Thoracic aorta (tissue), 2 donors: ENCODE data around the gene LAMP1. TPM values are rescaled to one million over a fixed set of nuclear protein-coding genes. Genes with fewer than 3 reads are reported as not detected.
A peak's percentile ranks its signal among the peaks of the same experiment; 100 is the strongest.
"Not testable (repeated sequence)": the region's sequence is repeated elsewhere in the genome, so short reads cannot be mapped to it uniquely, and the experiment has no call there.

Experiments
- ATAC-seq: fragments of 150-250 bp; one replicate; pipeline ENCODE4 v1.8.0; 2017; ENCODE audit warnings: low read depth; ENCODE audit not compliant: insufficient number of reproducible peaks, low FRiP score
- DNase-seq: peaks from one replicate; pipeline ENCODE4 v3.0.0-alpha.2; 2020; ENCODE audit warnings: low spot score
- H3K27ac ChIP-seq, 2 donors: fragments of 200-600 bp; sonication (generic); 1 replicate in 1 of 2; 2 replicates in 1 of 2; pipeline ENCODE4 v1.5.1; 2016; ENCODE audit warnings: mild to moderate bottlenecking in 2 of 2, moderate library complexity in 2 of 2
- H3K27me3 ChIP-seq: fragments of 200-600 bp; sonication (generic); replicated peaks from 2 replicates; pipeline ENCODE4 v1.6.0; 2016; ENCODE audit warnings: mild to moderate bottlenecking; ENCODE audit not compliant: insufficient read depth
- H3K36me3 ChIP-seq: fragments of 200-600 bp; sonication (generic); one replicate; pipeline ENCODE4 v1.5.1; 2016
- H3K4me1 ChIP-seq, 2 donors: fragments of 200-600 bp; sonication (generic); 1 replicate in 1 of 2; 2 replicates in 1 of 2; pipeline versions ENCODE4 v1.5.1 to v1.6.0; 2016; ENCODE audit warnings: low read depth in 2 of 2, mild to moderate bottlenecking in 1 of 2; ENCODE audit not compliant: control insufficient read depth in 1 of 2
- H3K4me3 ChIP-seq: fragments of 200-600 bp; sonication (generic); 2 replicates; pipeline ENCODE4 v1.5.1; 2016; ENCODE audit warnings: mild to moderate bottlenecking
- H3K9me3 ChIP-seq: fragments of 200-600 bp; sonication (generic); 2 replicates; pipeline ENCODE4 v1.5.1; 2016
- CTCF ChIP-seq: fragments of 200-600 bp; sonication (generic); IDR thresholded peaks from one replicate; pipeline ENCODE4 v1.5.1; 2019; ENCODE audit warnings: antibody characterized with exemption
- total RNA-seq, 2 donors: library from RNA; depleted of rRNA; stranded (reverse); fragments of >200 nt; gene quantifications; one replicate each; pipeline versions ENCODE4 v1.1.0 to v1.2.3, GENCODE V29; 2016

The LAMP1 gene
- total RNA-seq, result 100 to 1,000 TPM; 145 to 210 TPM

GRCh38 chr13:113296823-113297369 lies at the start of gene LAMP1:
TSS of gene LAMP1 (plus strand) at chr13:113297239. CDS start at chr13:113297435, 196 bp downstream.
- ATAC-seq (peak; percentile 83), DNase-seq (peak; percentile 90)
- H3K27me3 ChIP-seq, result no peaks in the 10 kb centered on the region
- peak within 1 kb of the TSS; percentile 78 to 95 for H3K27ac ChIP-seq
- H3K9me3 ChIP-seq, result no peaks in the 10 kb centered on the region
- H3K4me1 ChIP-seq, result peaks cover 14 to 27% of the 10 kb centered on the region in 2 donors
- no peak for TF ChIP-seq CTCF
- H3K4me3 ChIP-seq, result peak within 1 kb of the TSS; percentile 86
- no peaks in the 10 kb centered on the region for H3K36me3 ChIP-seq

GRCh38 chr13:113252516-113253095 lies 44.4 kb upstream of the LAMP1 start:
- no peaks in the 10 kb centered on the region for H3K9me3 ChIP-seq
- TF ChIP-seq CTCF, result no peak
- DNase-seq (no peak), ATAC-seq (no peak)
- H3K27ac ChIP-seq, result no peak overlapping the region
- no peak overlapping the region for H3K4me3 ChIP-seq
- no peaks in the 10 kb centered on the region for H3K27me3 ChIP-seq
- H3K4me1 ChIP-seq, result no peaks in the 10 kb centered on the region
- H3K36me3 ChIP-seq, result peaks cover 68% of the 10 kb centered on the region

- not testable (repeated sequence) for ATAC-seq, H3K4me3 ChIP-seq, H3K27ac ChIP-seq, DNase-seq, H3K9me3 ChIP-seq, H3K27me3 ChIP-seq, H3K4me1 ChIP-seq
- peaks cover 55% of the 10 kb centered on the region for H3K36me3 ChIP-seq
Measured at GRCh38 chr13:113257908-113258307, 39.1 kb upstream of the LAMP1 start.

- H3K27me3 ChIP-seq, result no peaks in the 10 kb centered on the region
- DNase-seq (no peak), ATAC-seq (no peak)
- no peak overlapping the region for H3K4me3 ChIP-seq
- TF ChIP-seq CTCF, result no peak
- peaks cover 55% of the 10 kb centered on the region for H3K36me3 ChIP-seq
- H3K27ac ChIP-seq, result no peak overlapping the region
- no peaks in the 10 kb centered on the region for H3K9me3 ChIP-seq
- H3K4me1 ChIP-seq, result no peaks in the 10 kb centered on the region
Measured at GRCh38 chr13:113258321-113259054, 38.6 kb upstream of the LAMP1 start.

GRCh38 chr13:113260996-113261395 lies 36.0 kb upstream of the LAMP1 start:
- H3K4me3 ChIP-seq, result no peak overlapping the region
- H3K9me3 ChIP-seq, result no peaks in the 10 kb centered on the region
- TF ChIP-seq CTCF, result no peak
- H3K27me3 ChIP-seq, result no peaks in the 10 kb centered on the region
- H3K36me3 ChIP-seq, result peaks cover 43% of the 10 kb centered on the region
- DNase-seq (no peak), ATAC-seq (no peak)
- H3K27ac ChIP-seq, result no peak overlapping the region
- H3K4me1 ChIP-seq, result no peaks in the 10 kb centered on the region

GRCh38 chr13:113263016-113263415 lies 34.0 kb upstream of the LAMP1 start:
- DNase-seq, ATAC-seq, H3K4me1 ChIP-seq, H3K27ac ChIP-seq, H3K27me3 ChIP-seq, H3K4me3 ChIP-seq, H3K9me3 ChIP-seq: not testable (repeated sequence)
- peaks cover 34% of the 10 kb centered on the region for H3K36me3 ChIP-seq
